Vagina (tissue), 2 donors: Measurements from ENCODE around the gene DCK.

Experiments
- CTCF ChIP-seq, 3 experiments: fragments of 450-650 bp in 2 of 3; fragments of 200-600 bp in 1 of 3; sonication (generic) in 1 of 3; IDR thresholded peaks; one replicate each; pipeline ENCODE4 v1.5.1; 2017 to 2019; ENCODE audit warnings: antibody characterized with exemption in 3 of 3, mild to moderate bottlenecking in 2 of 3, moderate library complexity in 2 of 3
- POLR2A ChIP-seq, 2 donors: fragments of 450-650 bp; IDR thresholded peaks; one replicate each; pipeline ENCODE4 v1.6.1; 2017; ENCODE audit warnings: antibody characterized with exemption in 2 of 2, mild to moderate bottlenecking in 2 of 2, moderate library complexity in 2 of 2
- POLR2AphosphoS5 ChIP-seq, 2 donors: sonication (generic); formaldehyde crosslinking; IDR thresholded peaks; one replicate each; pipeline ENCODE4 v1.9.0; 2017; ENCODE audit warnings: antibody characterized with exemption in 2 of 2, mild to moderate bottlenecking in 2 of 2, low read depth in 1 of 2; ENCODE audit not compliant: insufficient read depth in 1 of 2

DNA sequence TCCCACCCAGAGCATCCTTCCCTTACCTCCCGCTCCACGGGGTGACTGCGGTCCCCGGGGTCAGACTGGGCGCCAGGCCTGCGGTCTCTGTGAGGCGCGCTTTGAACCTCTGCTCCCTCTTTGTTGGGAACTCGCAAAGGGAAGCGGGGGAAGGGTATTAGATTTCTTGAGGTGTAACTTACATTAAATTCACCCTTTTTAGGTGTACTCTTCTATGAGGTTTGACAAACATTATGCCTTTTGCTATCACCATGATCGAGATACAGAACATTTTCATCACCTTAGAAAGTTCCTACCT is 569 bp downstream of the DCK start:
- TF ChIP-seq CTCF (IDR thresholded peaks at IDR 0.05) = no peak
- TF ChIP-seq POLR2AphosphoS5 (IDR thresholded peaks at IDR 0.05; ENCODE audit: insufficient read depth in 1 of 2, low read depth in 1 of 2) = no peak
- TF ChIP-seq POLR2A (IDR thresholded peaks at IDR 0.05) = no peak
